HepG2 (cell line): ENCODE data around the gene SYNC. TPM values are rescaled to one million over a fixed set of nuclear protein-coding genes. Genes with fewer than 3 reads are reported as not detected.

Experiments
- ATAC-seq: fragments of 200-7000 bp; cut with Tn5 transposase; 3 replicates; pipeline ENCODE4 v1.9.1; 2020; ENCODE audit warnings: mild to moderate bottlenecking, moderate library complexity
- BruUV-seq: library from RNA; stranded (reverse); fragments of 400-500 nt; replicated peaks from 2 replicates; lab custom pipeline; 2021; lab: Mats Ljungman, UMichigan
- CTCF ChIA-PET: fragments of 300-600 bp; formaldehyde crosslinking; extraction: SDS; loops from one replicate; lab custom pipeline; 2021; ENCODE audit warnings: low total read pairs, inconsistent platforms, low intra/inter-chr PET ratio; lab: Yijun Ruan, JAX
- POLR2A ChIA-PET: fragments of 350-600 bp; sonication (Branson Sonifier 250); formaldehyde crosslinking; loops from one replicate; lab custom pipeline; 2020; ENCODE audit warnings: antibody characterized with exemption, inconsistent platforms; lab: Yijun Ruan, JAX
- DNase-seq: peaks from one replicate; pipeline ENCODE4 v3.0.0-alpha.2; 2015; ENCODE audit warnings: low spot score
- FAIRE-seq: peaks from 3 replicates; lab custom pipeline; 2011; peaks lifted over from hg19 to GRCh38; lab: Jason Lieb, UNC
- H2AFZ ChIP-seq: one replicate; pipeline ENCODE4 v1.6.1; 2011; ENCODE audit warnings: low read length, inconsistent platforms
- H3K27ac ChIP-seq: fragments of 300-600 bp; 3 replicates; pipeline ENCODE4 v1.8.0; 2011; ENCODE audit warnings: mixed run types, mild to moderate bottlenecking, mixed read lengths, low read length, inconsistent platforms; ENCODE audit not compliant: insufficient read depth; ENCODE audit errors: extremely low read length
- H3K27me3 ChIP-seq, 2 experiments: fragments of 200-600 bp in 1 of 2; 2 replicates in 1 of 2; 3 replicates in 1 of 2; pipeline versions ENCODE4 v1.6.0 to v1.8.0; 2011; ENCODE audit warnings: low read length in 2 of 2, mild to moderate bottlenecking in 2 of 2, moderate library complexity in 2 of 2, inconsistent platforms in 1 of 2; ENCODE audit not compliant: insufficient read depth in 2 of 2, control insufficient read depth in 1 of 2
- H3K36me3 ChIP-seq, 2 experiments: fragments of 200-600 bp in 1 of 2; replicated peaks in 1 of 2; 2 replicates in 1 of 2; 3 replicates in 1 of 2; pipeline versions ENCODE4 v1.5.1 to v1.8.0; 2011; ENCODE audit warnings: low read length in 2 of 2, inconsistent platforms in 1 of 2; ENCODE audit not compliant: insufficient read depth in 2 of 2, control insufficient read depth in 1 of 2
- H3K4me1 ChIP-seq: 2 replicates; pipeline ENCODE4 v1.5.1; 2012; ENCODE audit warnings: low read length, inconsistent platforms; ENCODE audit not compliant: insufficient read depth
- H3K4me2 ChIP-seq: 2 replicates; pipeline ENCODE4 v1.6.0; 2011; ENCODE audit warnings: low read depth, low read length, inconsistent platforms
- H3K4me3 ChIP-seq, 3 experiments: fragments of 200-600 bp in 1 of 3; sonication (generic), shearing (Covaris generic) in 1 of 3; replicated peaks in 1 of 3; 2 replicates each; pipeline ENCODE4 v1.5.1; 2011 to 2016; ENCODE audit warnings: low read length in 3 of 3, inconsistent platforms in 2 of 3, low read depth in 2 of 3, mild to moderate bottlenecking in 2 of 3, control low read depth in 1 of 3, mixed read lengths in 1 of 3; ENCODE audit not compliant: insufficient read depth in 1 of 3
- H3K79me2 ChIP-seq: one replicate; pipeline ENCODE4 v1.6.1; 2011; ENCODE audit warnings: low read length, inconsistent platforms; ENCODE audit not compliant: insufficient read depth
- H3K9ac ChIP-seq: 2 replicates; pipeline ENCODE4 v1.6.0; 2011; ENCODE audit warnings: mild to moderate bottlenecking, low read depth, low read length, inconsistent platforms; ENCODE audit not compliant: insufficient read depth
- H3K9me3 ChIP-seq: 2 replicates; pipeline ENCODE4 v1.5.1; 2012; ENCODE audit warnings: mild to moderate bottlenecking, low read length
- H4K20me1 ChIP-seq: 2 replicates; pipeline ENCODE4 v1.6.0; 2011; ENCODE audit warnings: inconsistent platforms, mild to moderate bottlenecking, low read length, moderate library complexity; ENCODE audit not compliant: insufficient read depth
- CCAR2 ChIP-seq: fragments of 200-400 bp; formaldehyde crosslinking; optimal IDR thresholded peaks from 2 replicates; pipeline ENCODE3; 2018; ENCODE audit warnings: low read depth, mild to moderate bottlenecking, low read length, moderate library complexity
- CREM ChIP-seq, 2 experiments: sonication (generic) in 1 of 2; formaldehyde crosslinking in 1 of 2; IDR thresholded peaks; 2 replicates each; pipeline versions ENCODE4 v1.4.0 to v1.6.1; 2016 to 2020; ENCODE audit warnings: antibody characterized with exemption in 1 of 2, mild to moderate bottlenecking in 1 of 2, missing genetic modification reagents in 1 of 2
- FLYWCH1 ChIP-seq: sonication (generic); formaldehyde crosslinking; IDR thresholded peaks from 2 replicates; pipeline ENCODE4 v1.8.1; 2023; ENCODE audit warnings: mild to moderate bottlenecking, missing genetic modification reagents
- HNRNPL ChIP-seq: fragments of 200-400 bp; formaldehyde crosslinking; IDR thresholded peaks from 2 replicates; pipeline ENCODE4 v1.6.1; 2017; ENCODE audit warnings: mild to moderate bottlenecking, low read depth, low read length
- IKZF4 ChIP-seq: sonication (generic); formaldehyde crosslinking; IDR thresholded peaks from 2 replicates; pipeline ENCODE4 v1.5.1; 2020; ENCODE audit warnings: borderline replicate concordance, mild to moderate bottlenecking, low read depth, missing genetic modification reagents; ENCODE audit errors: not compliant biosample characterization
- MAFK ChIP-seq, 2 experiments: IDR thresholded peaks in 1 of 2; conservative IDR thresholded peaks in 1 of 2; 2 replicates each; pipeline ENCODE4 v1.6.1; 2011; ENCODE audit warnings: improper control_type of control experiment in 2 of 2, low read length in 2 of 2
- MED13 ChIP-seq: sonication (generic); formaldehyde crosslinking; IDR thresholded peaks from 2 replicates; pipeline ENCODE4 v1.5.0; 2020; ENCODE audit warnings: missing genetic modification reagents
- NFKBIZ ChIP-seq: IDR thresholded peaks from 2 replicates; pipeline ENCODE4 v1.6.1; 2018; ENCODE audit warnings: missing genetic modification reagents, missing compliant biosample characterization
- NRL ChIP-seq: sonication (generic); formaldehyde crosslinking; IDR thresholded peaks from 2 replicates; pipeline ENCODE4 v1.5.0; 2020; ENCODE audit warnings: missing genetic modification reagents, mild to moderate bottlenecking, moderate library complexity, borderline replicate concordance
- PPARG ChIP-seq: conservative IDR thresholded peaks from 2 replicates; pipeline ENCODE4 v1.6.1; 2016; ENCODE audit warnings: missing biosample characterization, missing genetic modification reagents
- SAFB2 ChIP-seq: sonication (generic); formaldehyde crosslinking; IDR thresholded peaks from 2 replicates; pipeline ENCODE4 v1.5.1; 2020; ENCODE audit warnings: missing genetic modification reagents, low read depth, mild to moderate bottlenecking, borderline replicate concordance
- TRIM22 ChIP-seq: fragments of 450-650 bp; IDR thresholded peaks from 2 replicates; pipeline ENCODE4 v1.6.1; 2017
- ZBTB7B ChIP-seq: sonication (generic); formaldehyde crosslinking; IDR thresholded peaks from 2 replicates; pipeline ENCODE4 v1.4.0; 2020; ENCODE audit warnings: missing genetic modification reagents
- ZNF260 ChIP-seq: sonication (generic); formaldehyde crosslinking; IDR thresholded peaks from 2 replicates; pipeline ENCODE4 v1.4.0; 2020; ENCODE audit warnings: missing genetic modification reagents, low read depth, mild to moderate bottlenecking, borderline replicate concordance
- ZNF263 ChIP-seq: sonication (generic); formaldehyde crosslinking; IDR thresholded peaks from 2 replicates; pipeline ENCODE4 v1.4.0; 2020; ENCODE audit warnings: missing genetic modification reagents
- ZNF292 ChIP-seq: sonication (generic); formaldehyde crosslinking; IDR thresholded peaks from 2 replicates; pipeline ENCODE4 v1.8.1; 2022; ENCODE audit warnings: mild to moderate bottlenecking, low read depth, missing genetic modification reagents, borderline replicate concordance
- ZNF414 ChIP-seq: sonication (generic); formaldehyde crosslinking; IDR thresholded peaks from 2 replicates; pipeline ENCODE4 v1.5.0; 2020; ENCODE audit warnings: missing genetic modification reagents
- ZNF672 ChIP-seq: sonication (generic); formaldehyde crosslinking; IDR thresholded peaks from 2 replicates; pipeline ENCODE4 v1.8.1; 2022; ENCODE audit warnings: missing genetic modification reagents
- ZNF83 ChIP-seq: sonication (generic); formaldehyde crosslinking; IDR thresholded peaks from 2 replicates; pipeline ENCODE4 v1.4.0; 2020; ENCODE audit warnings: missing genetic modification reagents, mild to moderate bottlenecking, borderline replicate concordance
- ZSCAN5A ChIP-seq: sonication (generic); formaldehyde crosslinking; IDR thresholded peaks from 2 replicates; pipeline ENCODE4 v1.8.0; 2022; ENCODE audit warnings: mild to moderate bottlenecking, missing genetic modification reagents, borderline replicate concordance
- WGBS: methylation state at CpG from one replicate; pipeline ENCODE4 v1.1.6; 2017; ENCODE audit warnings: low lambda C conversion rate; 5-methylcytosine and 5-hydroxymethylcytosine counted together
- in situ Hi-C: cut with HindIII; loops from 2 replicates; pipeline ENCODE4 v1.10.0; 2017; ENCODE audit warnings: low pct_unique_long_range_greater_than_20kb; ENCODE audit not compliant: extremely low pct_ligation_motif_present
- intact Hi-C: fragments of 100-400 bp; cut with micrococcal nuclease; formaldehyde crosslinking; loops from one replicate; pipeline ENCODE4 v1.10.0; 2022; ENCODE audit not compliant: unreplicated experiment
- polyA plus RNA-seq, 8 experiments: library from polyadenylated mRNA; depleted of rRNA in 3 of 8; stranded (reverse) in 7 of 8; unstranded in 1 of 8; fragments of >200 nt; fragmentation: Illumina TruSeq in 4 of 8; extraction: Trizol in 4 of 8; gene quantifications; 2 replicates each; pipeline versions ENCODE4 v1.2.1 to v1.2.3, GENCODE V29; 2011 to 2016; ENCODE audit warnings: low read depth in 4 of 8, missing spikeins in 1 of 8, mixed read lengths in 1 of 8; ENCODE audit not compliant: insufficient read depth in 1 of 8
- total RNA-seq, 5 experiments: library from RNA; depleted of rRNA; stranded (reverse); fragments of >200 nt; fragmentation: Illumina TruSeq; extraction: Trizol; gene quantifications; 2 replicates each; pipeline ENCODE4 v1.2.3, GENCODE V29; 2016; ENCODE audit warnings: low read depth in 1 of 5

The SYNC gene
- total and polyA plus RNA-seq, 2 of the 13 experiments (the other 11 are each of a cell fraction or from before 2014, with no cell fraction given): 2.4 to 5.4 TPM

GRCh38 chr1:32742199-32742947 lies 39.8 kb upstream of the SYNC start:
- POLR2A ChIA-PET: interaction anchor here (0.8 to 2.1 kb wide), 6 partner anchors 16 to 92 kb away, joined by 3 to 13 read pairs (median 8); partner anchors contain the start of genes RBBP4 and ZBTB8OS
- no peak for TF ChIP-seq ZNF292 (CRISPR knock-in tag)
- TF ChIP-seq NRL: no peak
- no peak for TF ChIP-seq NFKBIZ (CRISPR knock-in tag)
- no peak for TF ChIP-seq TRIM22
- no peak for TF ChIP-seq ZNF263
- TF ChIP-seq SAFB2 (CRISPR knock-in tag): no peak
- TF ChIP-seq ZNF83 (CRISPR knock-in tag): no peak
- no peak for TF ChIP-seq ZNF414 (CRISPR knock-in tag)
- peak; percentile 13 to 33; a peak in 1 of 4 replicates for TF ChIP-seq MAFK (conservative IDR thresholded peaks at IDR 0.05 in 1 of 2, IDR thresholded peaks at IDR 0.05 in 1 of 2; ENCODE audit: low read length in 2 of 2)
- TF ChIP-seq ZBTB7B (CRISPR knock-in tag): peak; percentile 80
- no peak for TF ChIP-seq PPARG
- no peak for TF ChIP-seq ZNF260 (CRISPR knock-in tag)
- no peak for TF ChIP-seq MED13 (CRISPR knock-in tag)
- TF ChIP-seq ZSCAN5A (CRISPR knock-in tag): no peak
- no peak for TF ChIP-seq IKZF4 (CRISPR knock-in tag)
- no peak for TF ChIP-seq CCAR2
- no peak for TF ChIP-seq ZNF672 (CRISPR knock-in tag)
- TF ChIP-seq HNRNPL: peak; percentile 44; the same call in 1 of the 2 replicates
- TF ChIP-seq FLYWCH1 (CRISPR knock-in tag): no peak
- TF ChIP-seq CREM (IDR thresholded peaks at IDR 0.05): no peak
- no peak for TF ChIP-seq CREM (CRISPR knock-in tag; IDR thresholded peaks at IDR 0.05)

More at GRCh38 chr1:32742199-32742947, 39.8 kb upstream of the SYNC start:
- 23% methylated on average over 4 of the region's 28 CpGs for WGBS
- peak overlapping the region; percentile 96 for H3K4me2 ChIP-seq
- peak overlapping the region; percentile 80 to 92 (median 91) for H3K4me3 ChIP-seq
- peaks cover 59% of the 10 kb centered on the region for H3K4me1 ChIP-seq
- DNase-seq (peak; percentile 48), FAIRE-seq (no peak), ATAC-seq (peak; percentile 35)
- H4K20me1 ChIP-seq: no peaks in the 10 kb centered on the region; the same call in 1 of the 2 replicates
- no peaks in the 10 kb centered on the region; a peak in 1 of 5 replicates for H3K27me3 ChIP-seq
- in situ Hi-C loops (no loop called here), intact Hi-C loops (loop anchor here (2.0 kb wide), 1 partner anchor 30 kb away; no protein-coding TSS in a partner anchor)
- peak overlapping the region; percentile 87 for H3K27ac ChIP-seq
- no peaks in the 10 kb centered on the region for H3K9me3 ChIP-seq
- no peak overlapping the region for H2AFZ ChIP-seq
- peaks cover 33% of the 10 kb centered on the region for H3K79me2 ChIP-seq
- H3K36me3 ChIP-seq: peaks cover 0 to 2% of the 10 kb centered on the region in 2 experiments; a peak in 1 of 5 replicates
- CTCF ChIA-PET: interaction anchor here (2.1 to 3.4 kb wide), 2 partner anchors 30 kb away, joined by 13 to 18 read pairs; no protein-coding TSS in a partner anchor
- no TSS peak for BruUV-seq
- H3K9ac ChIP-seq: peak overlapping the region; percentile 87
